ENCODE results near the gene CSF1.
"Not testable (repeated sequence)": the region's sequence is repeated elsewhere in the genome, so short reads cannot be mapped to it uniquely, and the experiment has no call there.

Gene CSF1

GRCh38 chr1:109878531-109879104 is 32.0 kb upstream of the CSF1 start:
- TF ChIP-seq CTCF (IDR thresholded peaks at IDR 0.05; ENCODE audit: low read depth, low read length, missing control alignments): no peak
- H3K4me3 ChIP-seq (ENCODE audit: low read depth, low read length): no peak overlapping the region

GRCh38 chr1:109879371-109879770 is 31.3 kb upstream of the CSF1 start:
- not testable (repeated sequence) for H3K4me3 ChIP-seq (ENCODE audit: low read depth, low read length); DNase-seq (ENCODE audit: low read depth)

More at GRCh38 chr1:109878531-109879104, 32.0 kb upstream of the CSF1 start:
- DNase-seq (ENCODE audit: low read depth): no peak

GRCh38 chr1:109879881-109880525 is 30.6 kb upstream of the CSF1 start:
- no peak for TF ChIP-seq CTCF (IDR thresholded peaks at IDR 0.05; ENCODE audit: low read depth, low read length, missing control alignments)
- H3K4me3 ChIP-seq (ENCODE audit: low read depth, low read length): no peak overlapping the region
- DNase-seq (ENCODE audit: low read depth): no peak

GRCh38 chr1:109880971-109881894 is 29.4 kb upstream of the CSF1 start:
- TF ChIP-seq CTCF (IDR thresholded peaks at IDR 0.05; ENCODE audit: low read depth, low read length, missing control alignments): no peak
- H3K4me3 ChIP-seq (ENCODE audit: low read depth, low read length): no peak overlapping the region
- DNase-seq (ENCODE audit: low read depth): no peak

GRCh38 chr1:109881906-109882287 is 28.8 kb upstream of the CSF1 start:
- no peak for TF ChIP-seq CTCF (IDR thresholded peaks at IDR 0.05; ENCODE audit: low read depth, low read length, missing control alignments)

GRCh38 chr1:109882288-109883245 is 28.1 kb upstream of the CSF1 start:
- DNase-seq (ENCODE audit: low read depth): no peak
- H3K4me3 ChIP-seq (ENCODE audit: low read depth, low read length): no peak overlapping the region
- no peak for TF ChIP-seq CTCF (IDR thresholded peaks at IDR 0.05; ENCODE audit: low read depth, low read length, missing control alignments)

More at GRCh38 chr1:109881906-109882287, 28.8 kb upstream of the CSF1 start:
- no peak for DNase-seq (ENCODE audit: low read depth)
- no peak overlapping the region for H3K4me3 ChIP-seq (ENCODE audit: low read depth, low read length)

Data from GM12864 (cell line).